Activated T-cell treated with anti-CD3 and anti-CD28 coated beads, Interleukin-2, amount 50 U/mL, for 1 hour (primary cell): Measurements from ENCODE around the gene ARL6IP4.
"Not testable (repeated sequence)": the region's sequence is repeated elsewhere in the genome, so short reads cannot be mapped to it uniquely, and the experiment has no call there.

ENCODE experiments used
- DNase-seq: peaks from one replicate; pipeline ENCODE4 v3.0.0-alpha.2; 2020

ARL6IP4 gene

GRCh38 chr12:123013185-123014095 lies 33.0 kb downstream of the ARL6IP4 start:
- DNase-seq, result no peak

- DNase-seq, result not testable (repeated sequence)
Observed at GRCh38 chr12:123014473-123014872, 34.0 kb downstream of the ARL6IP4 start.

DNA sequence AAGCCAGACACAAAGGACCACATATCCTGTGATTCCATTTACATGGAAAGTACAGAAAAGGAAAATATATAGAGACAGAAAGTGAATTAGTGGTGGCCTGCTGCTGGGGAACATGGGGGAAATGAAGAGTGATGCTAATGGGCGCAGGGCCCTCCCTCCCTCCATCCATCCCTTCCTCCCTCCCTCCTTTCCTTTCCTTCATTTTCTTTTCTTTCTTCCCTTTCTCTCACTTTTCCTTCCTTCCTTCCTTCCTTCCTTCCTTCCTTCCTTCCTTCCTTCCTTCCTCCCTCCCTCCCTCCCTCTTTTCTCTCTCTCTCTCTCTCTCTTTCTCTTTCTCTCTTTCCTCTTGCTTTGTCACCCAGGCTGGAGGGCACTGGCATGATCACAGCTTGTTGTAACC lies 37.3 kb downstream of the ARL6IP4 start:
- DNase-seq, result no peak

DNA sequence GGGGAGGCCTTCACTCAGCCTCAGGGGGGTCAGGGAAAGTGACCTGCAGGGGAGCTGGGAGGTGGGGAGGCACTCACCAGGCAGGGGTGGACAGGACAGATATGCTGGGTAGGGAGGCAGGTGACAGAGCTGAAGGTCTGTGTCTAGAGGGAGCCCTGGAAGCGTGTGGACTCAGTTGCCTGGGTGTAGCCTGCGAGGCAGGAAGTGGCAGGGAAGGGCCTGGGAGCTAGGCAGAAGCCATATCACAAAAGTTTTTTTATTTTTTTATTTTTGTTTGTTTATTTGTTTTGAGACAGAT lies 39.3 kb downstream of the ARL6IP4 start:
- DNase-seq, result no peak

DNA sequence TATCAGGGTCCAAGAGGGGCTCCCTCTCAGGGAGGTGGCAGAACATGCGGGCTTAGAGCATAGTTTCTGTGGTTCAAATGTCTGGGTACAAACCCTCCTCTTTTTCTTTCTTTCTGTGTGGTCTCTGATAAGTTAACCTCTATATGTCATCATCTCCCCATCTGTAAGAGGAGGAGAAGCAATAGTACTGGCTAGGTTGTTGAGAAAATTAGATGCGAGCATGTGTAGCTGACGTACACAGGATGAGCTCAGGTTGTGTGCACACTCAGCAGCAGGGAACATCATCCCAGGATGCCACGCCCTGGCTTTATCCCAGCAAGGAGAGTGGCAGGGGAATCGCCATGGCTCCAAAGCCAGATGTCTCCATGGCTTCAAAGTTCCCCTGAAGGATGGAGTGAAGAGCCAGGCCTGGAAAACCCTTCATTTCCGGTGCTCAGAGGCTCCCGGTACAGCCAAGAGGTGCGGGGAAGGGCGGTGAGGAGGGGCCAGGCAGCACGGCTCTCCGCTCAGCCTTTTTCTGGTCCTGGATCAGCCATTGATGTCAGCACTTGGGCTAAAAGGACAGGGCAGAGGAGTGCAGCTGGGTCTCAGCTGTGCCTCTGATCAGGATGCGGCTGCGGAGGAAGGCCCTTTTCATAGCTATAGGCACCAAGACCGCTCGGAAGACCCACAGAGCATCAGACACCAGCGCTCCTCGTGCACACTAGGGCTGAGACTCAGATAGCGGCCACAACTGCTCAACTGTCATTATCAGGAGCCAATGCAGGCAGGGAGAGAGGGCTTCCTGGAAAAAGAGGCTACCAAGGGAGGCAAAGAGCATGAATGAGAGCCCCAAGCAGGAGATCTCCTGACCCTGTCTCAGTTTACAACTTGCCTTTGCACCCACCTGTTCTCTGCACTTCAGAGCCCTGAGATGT lies 41.5 kb downstream of the ARL6IP4 start:
- no peak for DNase-seq

DNA sequence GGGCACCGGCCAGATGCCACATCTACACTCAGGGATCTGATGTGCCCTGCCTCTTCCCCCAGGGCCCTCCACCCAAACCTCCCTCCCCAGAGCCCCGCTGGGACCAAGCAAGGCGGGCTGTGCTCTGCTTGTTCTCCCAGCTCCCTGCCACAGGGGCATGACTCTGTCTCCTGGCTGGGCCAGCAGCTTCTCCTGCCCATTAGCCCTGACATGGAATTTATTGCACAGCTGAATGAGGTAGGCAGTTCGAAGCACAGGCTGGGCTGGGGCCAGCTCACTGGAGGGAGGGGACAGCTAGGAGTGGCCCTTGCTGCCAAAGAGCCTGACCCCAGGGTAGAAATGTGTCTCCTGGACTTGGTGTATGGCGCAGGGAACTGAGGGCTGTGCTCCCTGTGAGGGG lies 42.4 kb downstream of the ARL6IP4 start:
- DNase-seq, result no peak

GRCh38 chr12:123024819-123025391 lies 44.4 kb downstream of the ARL6IP4 start:
- no peak for DNase-seq

GRCh38 chr12:123026094-123026853 lies 45.8 kb downstream of the ARL6IP4 start:
- DNase-seq, result no peak

DNA sequence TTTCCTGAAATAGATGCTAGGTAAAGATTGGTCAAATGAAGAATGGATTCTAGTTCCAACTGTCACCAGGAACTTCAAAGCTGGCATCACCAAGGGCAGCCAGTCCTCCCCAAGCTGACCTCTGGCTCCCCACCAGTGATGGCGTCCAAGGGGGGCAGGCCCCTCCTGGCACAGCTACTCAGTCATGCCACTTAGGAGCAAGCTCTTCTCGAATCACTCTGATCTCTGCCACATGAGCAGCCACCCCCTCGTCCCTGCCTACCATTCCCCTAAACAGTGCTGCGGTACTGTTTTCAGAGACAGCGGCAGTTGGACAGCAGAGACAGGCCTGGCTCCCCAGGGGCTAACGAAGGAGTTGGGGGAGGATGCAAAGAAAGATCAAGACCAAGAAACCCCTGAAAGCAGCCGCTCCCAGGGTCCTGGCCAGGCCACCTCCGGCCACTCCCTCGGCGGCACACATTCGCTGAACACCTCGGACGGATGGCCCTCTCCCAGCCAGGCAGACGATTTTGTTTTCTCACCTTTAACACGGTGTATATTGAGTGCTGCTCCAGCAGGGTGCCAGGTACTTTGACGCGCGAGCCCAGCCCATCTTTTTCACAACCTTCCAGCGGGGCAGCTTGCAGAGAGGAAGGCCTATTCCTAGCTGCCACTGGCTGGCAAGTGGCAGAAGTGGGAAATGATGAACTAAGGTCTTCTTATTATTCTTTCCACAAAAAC lies 47.4 kb downstream of the ARL6IP4 start:
- no peak for DNase-seq

DNA sequence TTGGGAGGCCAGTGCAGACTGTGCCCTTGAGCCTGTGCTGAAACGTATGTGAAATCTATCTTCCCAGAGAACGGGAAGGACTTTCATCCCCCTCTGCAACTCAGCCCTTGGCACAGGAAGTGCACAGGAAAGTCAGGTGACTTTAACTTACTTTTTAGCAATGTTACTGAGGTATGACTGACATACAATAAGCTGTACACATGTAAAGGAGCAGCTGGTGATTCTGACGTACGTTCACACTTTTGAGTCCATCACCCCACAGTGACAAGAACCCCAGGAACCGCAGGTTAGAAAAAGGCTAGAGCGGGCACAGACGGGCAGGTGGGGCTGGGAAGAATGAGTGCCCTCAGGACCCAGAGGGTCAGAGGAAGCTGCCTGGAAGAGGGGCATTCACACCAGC lies 48.0 kb downstream of the ARL6IP4 start:
- no peak for DNase-seq

GRCh38 chr12:123029550-123029949 lies 49.1 kb downstream of the ARL6IP4 start:
- DNase-seq, result no peak

DNA sequence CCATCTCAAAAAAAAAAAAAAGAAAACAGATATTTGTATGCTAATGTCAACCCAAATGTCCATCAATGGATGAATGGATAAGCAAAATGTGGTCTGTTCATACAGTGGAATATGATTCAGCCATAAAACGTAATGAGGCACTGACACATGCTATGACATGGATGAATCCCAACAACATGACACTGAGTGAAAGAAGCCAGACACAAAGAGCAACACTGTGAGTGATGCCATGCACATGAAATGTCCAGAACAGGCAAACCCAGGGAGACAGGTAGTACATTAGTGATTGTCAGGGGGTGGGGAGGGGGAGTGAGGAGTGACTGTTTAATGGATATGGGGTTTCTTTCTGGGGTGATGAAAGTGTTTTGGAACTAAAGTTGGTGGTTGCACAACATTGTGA lies 50.2 kb downstream of the ARL6IP4 start:
- DNase-seq, result no peak

DNA sequence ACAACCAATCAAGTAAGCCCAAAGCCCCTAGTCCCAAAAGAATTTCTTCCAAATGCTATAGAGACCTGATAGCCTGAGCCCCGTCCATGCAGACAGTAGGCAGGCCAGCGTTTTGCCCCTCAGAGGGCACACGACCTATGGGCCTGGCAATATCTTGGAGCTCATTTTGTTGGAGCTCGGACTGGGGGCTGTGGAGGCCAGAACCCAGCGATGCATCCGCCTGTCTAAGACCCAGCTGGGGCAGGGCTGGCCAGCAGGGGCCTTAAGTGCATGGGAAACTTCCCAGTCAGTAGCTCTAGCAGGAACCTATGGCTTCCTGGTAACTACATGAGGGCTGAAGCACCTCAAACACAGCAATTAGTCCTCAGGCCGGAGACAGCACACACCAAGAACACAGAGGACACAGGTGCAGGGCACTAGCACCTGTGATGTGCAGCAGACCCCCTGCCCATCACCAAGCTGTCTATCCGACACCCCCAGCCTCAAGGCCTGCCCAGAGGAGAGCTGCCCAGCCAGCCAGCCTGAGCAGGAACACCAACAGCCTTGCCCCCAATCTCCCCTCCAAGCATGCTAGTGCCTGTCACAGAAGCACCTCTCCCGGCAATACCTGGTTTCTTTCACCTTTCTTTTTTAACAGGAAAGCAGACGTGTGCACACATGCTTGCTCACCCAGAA lies 50.8 kb downstream of the ARL6IP4 start:
- DNase-seq, result no peak
